WERI-Rb-1 (cell line): ENCODE measurements around the gene AADACL4.

ENCODE experiments used
- DNase-seq: peaks from one replicate; pipeline ENCODE4 v3.0.0-alpha.2; 2020
- H3K27ac ChIP-seq: fragments of 250-450 bp; sonication (Bioruptor Pico); 2 replicates; pipeline ENCODE4 v1.5.1; 2020; ENCODE audit warnings: mild to moderate bottlenecking, moderate library complexity
- H3K27me3 ChIP-seq: fragments of 250-450 bp; sonication (Bioruptor Pico); 2 replicates; pipeline ENCODE4 v1.5.1; 2021; ENCODE audit warnings: mild to moderate bottlenecking, low read depth, moderate library complexity; ENCODE audit not compliant: insufficient read depth, severe bottlenecking
- H3K36me3 ChIP-seq: fragments of 250-450 bp; sonication (Bioruptor Pico); 2 replicates; pipeline ENCODE4 v1.5.1; 2020; ENCODE audit warnings: mild to moderate bottlenecking, moderate library complexity
- H3K4me3 ChIP-seq: 2 replicates; pipeline ENCODE4 v1.5.1; 2011; ENCODE audit warnings: low read depth, mild to moderate bottlenecking, control low read depth, low read length
- H3K9me3 ChIP-seq: fragments of 250-450 bp; sonication (Bioruptor Pico); 2 replicates; pipeline ENCODE4 v1.5.1; 2021; ENCODE audit warnings: mild to moderate bottlenecking, moderate library complexity; ENCODE audit not compliant: severe bottlenecking
- CTCF ChIP-seq: IDR thresholded peaks from 2 replicates; pipeline ENCODE4 v1.5.1; 2011; ENCODE audit warnings: low read depth, mild to moderate bottlenecking, control low read depth, inconsistent platforms, low read length

AADACL4 gene

GRCh38 chr1:12643785-12644184, at the start of gene AADACL4:
TSS of gene AADACL4 (plus strand) at chr1:12644085. CDS start at chr1:12644547, 462 bp downstream.
- H3K27ac ChIP-seq: no peak within 1 kb of the TSS
- no peak within 1 kb of the TSS for H3K4me3 ChIP-seq
- peaks cover 64% of the 10 kb centered on the region for H3K27me3 ChIP-seq
- TF ChIP-seq CTCF: no peak
- peaks cover 22% of the 10 kb centered on the region for H3K9me3 ChIP-seq
- DNase-seq: no peak
- H3K36me3 ChIP-seq: no peaks in the 10 kb centered on the region

GRCh38 chr1:12594490-12594889, 49.4 kb upstream of the AADACL4 start:
- Histone ChIP-seq H3K36me3 (no peaks in the 10 kb centered on the region), H3K27me3 (no peaks in the 10 kb centered on the region), H3K4me3 (no peak overlapping the region), H3K9me3 (no peaks in the 10 kb centered on the region), H3K27ac (no peak overlapping the region)
- no peak for TF ChIP-seq CTCF
- DNase-seq: no peak

- Histone ChIP-seq H3K27ac (no peak overlapping the region), H3K9me3 (no peaks in the 10 kb centered on the region), H3K36me3 (no peaks in the 10 kb centered on the region), H3K27me3 (no peaks in the 10 kb centered on the region), H3K4me3 (no peak overlapping the region)
- TF ChIP-seq CTCF: no peak
- no peak for DNase-seq
These were observed 48.7 kb upstream of the AADACL4 start for GRCh38 chr1:12594966-12595756.

GRCh38 chr1:12595757-12596006, 48.2 kb upstream of the AADACL4 start:
- Histone ChIP-seq H3K27ac (no peak overlapping the region), H3K4me3 (no peak overlapping the region), H3K36me3 (no peaks in the 10 kb centered on the region), H3K9me3 (no peaks in the 10 kb centered on the region), H3K27me3 (no peaks in the 10 kb centered on the region)
- TF ChIP-seq CTCF: no peak
- no peak for DNase-seq

- Histone ChIP-seq H3K36me3 (no peaks in the 10 kb centered on the region), H3K27me3 (no peaks in the 10 kb centered on the region), H3K27ac (no peak overlapping the region), H3K4me3 (no peak overlapping the region), H3K9me3 (no peaks in the 10 kb centered on the region)
- DNase-seq: no peak
- no peak for TF ChIP-seq CTCF
These were observed 47.7 kb upstream of the AADACL4 start for GRCh38 chr1:12596007-12596821.
